Rectal smooth muscle tissue (tissue), 1 donor: ENCODE results near the gene HSPA1L.

ENCODE experiments used
- H3K27ac ChIP-seq: one replicate; pipeline ENCODE4 v1.7.0; 2013; ENCODE audit warnings: low read depth, low read length, inconsistent platforms
- H3K27me3 ChIP-seq: one replicate; pipeline ENCODE4 v1.7.0; 2013; ENCODE audit warnings: low read length; ENCODE audit not compliant: control insufficient read depth, insufficient read depth
- H3K36me3 ChIP-seq: one replicate; pipeline ENCODE4 v1.7.0; 2013; ENCODE audit warnings: low read length; ENCODE audit not compliant: control insufficient read depth, insufficient read depth
- H3K4me1 ChIP-seq: one replicate; pipeline ENCODE4 v1.7.0; 2013; ENCODE audit warnings: low read length; ENCODE audit not compliant: control insufficient read depth, insufficient read depth
- H3K4me3 ChIP-seq: one replicate; pipeline ENCODE4 v1.7.0; 2013; ENCODE audit warnings: low read length
- H3K9ac ChIP-seq: one replicate; pipeline ENCODE4 v1.7.0; 2013; ENCODE audit warnings: low read length

Gene HSPA1L

GRCh38 chr6:31761343-31761742 is 53.7 kb downstream of the HSPA1L start:
- H3K36me3 ChIP-seq: no peaks in the 10 kb centered on the region
- no peaks in the 10 kb centered on the region for H3K4me1 ChIP-seq
- H3K27me3 ChIP-seq: no peaks in the 10 kb centered on the region
- no peak overlapping the region for H3K4me3 ChIP-seq
- H3K9ac ChIP-seq: no peak overlapping the region
- H3K27ac ChIP-seq: no peak overlapping the region

GRCh38 chr6:31760790-31761189 is 54.3 kb downstream of the HSPA1L start:
- no peak overlapping the region for H3K9ac ChIP-seq

More at GRCh38 chr6:31760790-31761189, 54.3 kb downstream of the HSPA1L start:
- no peak overlapping the region for H3K27ac ChIP-seq
- H3K4me3 ChIP-seq: no peak overlapping the region
- no peaks in the 10 kb centered on the region for H3K27me3 ChIP-seq
- H3K36me3 ChIP-seq: no peaks in the 10 kb centered on the region
- no peaks in the 10 kb centered on the region for H3K4me1 ChIP-seq
